ENCODE data around the gene RAB22A. TPM values are rescaled to one million over a fixed set of nuclear protein-coding genes. Genes with fewer than 3 reads are reported as not detected.

RAB22A gene
- total RNA-seq, 1 donor from 2014 or later: 17.6 TPM

DNA sequence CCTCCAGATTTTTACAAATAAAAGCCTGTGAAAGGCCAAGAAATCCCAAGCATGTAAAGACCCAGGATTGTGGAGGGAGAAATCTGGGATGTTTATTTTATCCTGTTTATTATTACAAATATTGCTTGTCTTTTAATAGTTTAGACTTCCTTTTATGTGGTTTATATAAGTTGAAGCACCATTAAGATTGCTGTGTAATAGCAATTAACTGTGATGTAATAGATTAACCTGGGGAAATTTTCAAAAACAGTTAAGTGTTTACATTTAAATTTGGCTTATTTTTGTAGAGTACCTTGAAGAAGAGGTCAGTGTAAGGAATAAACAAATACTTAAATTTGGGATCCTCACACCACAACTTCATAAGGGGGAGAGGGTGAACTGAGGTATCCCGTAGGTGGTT is 106.5 kb downstream of the RAB22A start:
- TF ChIP-seq, protein P1, sequence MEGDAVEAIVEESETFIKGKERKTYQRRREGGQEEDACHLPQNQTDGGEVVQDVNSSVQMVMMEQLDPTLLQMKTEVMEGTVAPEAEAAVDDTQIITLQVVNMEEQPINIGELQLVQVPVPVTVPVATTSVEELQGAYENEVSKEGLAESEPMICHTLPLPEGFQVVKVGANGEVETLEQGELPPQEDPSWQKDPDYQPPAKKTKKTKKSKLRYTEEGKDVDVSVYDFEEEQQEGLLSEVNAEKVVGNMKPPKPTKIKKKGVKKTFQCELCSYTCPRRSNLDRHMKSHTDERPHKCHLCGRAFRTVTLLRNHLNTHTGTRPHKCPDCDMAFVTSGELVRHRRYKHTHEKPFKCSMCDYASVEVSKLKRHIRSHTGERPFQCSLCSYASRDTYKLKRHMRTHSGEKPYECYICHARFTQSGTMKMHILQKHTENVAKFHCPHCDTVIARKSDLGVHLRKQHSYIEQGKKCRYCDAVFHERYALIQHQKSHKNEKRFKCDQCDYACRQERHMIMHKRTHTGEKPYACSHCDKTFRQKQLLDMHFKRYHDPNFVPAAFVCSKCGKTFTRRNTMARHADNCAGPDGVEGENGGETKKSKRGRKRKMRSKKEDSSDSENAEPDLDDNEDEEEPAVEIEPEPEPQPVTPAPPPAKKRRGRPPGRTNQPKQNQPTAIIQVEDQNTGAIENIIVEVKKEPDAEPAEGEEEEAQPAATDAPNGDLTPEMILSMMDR (IDR thresholded peaks at IDR 0.05; ENCODE audit: insufficient read depth, low read length, severe bottlenecking): no peak
- no peak for DNase-seq (ENCODE audit: low read depth)
- no peak for FAIRE-seq

DNA sequence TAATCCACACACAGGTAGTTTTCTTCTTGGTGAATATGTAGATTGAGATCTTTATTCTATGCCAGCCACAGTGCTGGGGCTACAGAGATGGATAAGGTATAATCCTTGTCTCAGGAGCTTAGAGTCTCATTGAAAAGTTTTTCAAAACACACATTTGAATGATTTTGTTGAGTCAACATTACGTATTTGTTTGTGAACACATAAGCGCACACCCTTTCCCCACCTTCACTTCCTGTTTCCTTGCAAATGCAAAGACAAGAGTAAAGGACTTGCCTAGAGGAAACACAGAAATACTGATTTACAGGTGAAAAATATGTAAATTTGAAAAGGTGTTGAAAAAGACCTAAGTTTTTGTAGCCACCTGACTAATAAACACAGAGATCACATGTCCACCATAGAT is 107.3 kb downstream of the RAB22A start:
- Histone ChIP-seq H3K36me3 (ENCODE audit: control insufficient read depth, insufficient read depth, low read length) (peaks cover 2% of the 10 kb centered on the region), H3K4me3 (ENCODE audit: low read depth, low read length) (no peak overlapping the region), H3K27me3 (ENCODE audit: control insufficient read depth, insufficient read depth, low read length) (no peaks in the 10 kb centered on the region)
- DNase-seq (ENCODE audit: low read depth) (peak; percentile 80), FAIRE-seq (no peak)
- TF ChIP-seq, protein P1 (IDR thresholded peaks at IDR 0.05; ENCODE audit: insufficient read depth, low read length, severe bottlenecking): no peak

More for the DNA sequence above, 106.5 kb downstream of the RAB22A start:
- H3K4me3 ChIP-seq (ENCODE audit: low read depth, low read length): no peak overlapping the region
- peaks cover 2% of the 10 kb centered on the region for H3K36me3 ChIP-seq (ENCODE audit: control insufficient read depth, insufficient read depth, low read length)
- no peaks in the 10 kb centered on the region for H3K27me3 ChIP-seq (ENCODE audit: control insufficient read depth, insufficient read depth, low read length)

Other genes starting within 250 kb of the RAB22A start
- not detected in 2 replicates for gene ANKRD60, start 81.1 kb upstream of the RAB22A start, total RNA-seq
- 12.9 and 16.3 TPM in 2 replicates for gene VAPB, start 79.5 kb downstream of the RAB22A start, total RNA-seq
- under 0.01 TPM in 1 of 2 replicates, not detected in the other for gene APCDD1L, start 205.7 kb downstream of the RAB22A start, total RNA-seq

All from bronchial epithelial cell (primary cell).